SK-N-SH treated with all-trans-retinoic acid at 6 μM for 48 hours (cell line): ENCODE data around the gene PRKAR1B.

Experiments
- CSDC2 ChIP-seq: fragments of 250-450 bp; sonication (Bioruptor Pico); IDR thresholded peaks from 2 replicates; pipeline ENCODE4 v1.5.0; 2020; ENCODE audit warnings: mild to moderate bottlenecking, moderate library complexity
- ESRRG ChIP-seq: fragments of 250-450 bp; sonication (Bioruptor Pico); IDR thresholded peaks from 2 replicates; pipeline ENCODE4 v1.6.1; 2021; ENCODE audit warnings: mild to moderate bottlenecking
- GLIS3 ChIP-seq: fragments of 250-450 bp; sonication (Bioruptor Pico); IDR thresholded peaks from 2 replicates; pipeline ENCODE4 v1.5.0; 2020; ENCODE audit warnings: mild to moderate bottlenecking, moderate library complexity
- ISL1 ChIP-seq: fragments of 250-450 bp; sonication (Bioruptor Pico); IDR thresholded peaks from 2 replicates; pipeline ENCODE4 v2.1.2; 2022; ENCODE audit warnings: mild to moderate bottlenecking, moderate library complexity
- OSR1 ChIP-seq: fragments of 250-450 bp; sonication (Bioruptor Pico); IDR thresholded peaks from 2 replicates; pipeline ENCODE4 v1.8.0; 2022; ENCODE audit warnings: moderate library complexity, mild to moderate bottlenecking, inconsistent platforms
- PATZ1 ChIP-seq: fragments of 250-450 bp; sonication (Bioruptor Pico); IDR thresholded peaks from 2 replicates; pipeline ENCODE4 v1.8.0; 2020; ENCODE audit warnings: mild to moderate bottlenecking, moderate library complexity, borderline replicate concordance
- RARB ChIP-seq: fragments of 250-450 bp; sonication (Bioruptor Pico); IDR thresholded peaks from 2 replicates; pipeline ENCODE4 v1.8.0; 2021; ENCODE audit warnings: mild to moderate bottlenecking, moderate library complexity
- SNAI2 ChIP-seq: fragments of 250-450 bp; sonication (Bioruptor Pico); IDR thresholded peaks from 2 replicates; pipeline ENCODE4 v1.5.0; 2020; ENCODE audit warnings: mild to moderate bottlenecking, moderate library complexity
- TOX ChIP-seq: fragments of 250-450 bp; sonication (Bioruptor Pico); IDR thresholded peaks from 2 replicates; pipeline ENCODE4 v1.8.0; 2021; ENCODE audit warnings: mild to moderate bottlenecking, moderate library complexity, borderline replicate concordance
- ZC3H10 ChIP-seq: fragments of 250-450 bp; sonication (Bioruptor Pico); IDR thresholded peaks from 2 replicates; pipeline ENCODE4 v1.5.1; 2021; ENCODE audit warnings: mild to moderate bottlenecking, moderate library complexity
- ZFP3 ChIP-seq: fragments of 250-450 bp; sonication (Bioruptor Pico); IDR thresholded peaks from 2 replicates; pipeline ENCODE4 v1.5.0; 2020; ENCODE audit warnings: mild to moderate bottlenecking, moderate library complexity
- ZNF70 ChIP-seq: fragments of 450-650 bp; formaldehyde crosslinking; IDR thresholded peaks from 2 replicates; pipeline ENCODE4 v1.5.0; 2020; ENCODE audit warnings: mild to moderate bottlenecking, moderate library complexity

DNA sequence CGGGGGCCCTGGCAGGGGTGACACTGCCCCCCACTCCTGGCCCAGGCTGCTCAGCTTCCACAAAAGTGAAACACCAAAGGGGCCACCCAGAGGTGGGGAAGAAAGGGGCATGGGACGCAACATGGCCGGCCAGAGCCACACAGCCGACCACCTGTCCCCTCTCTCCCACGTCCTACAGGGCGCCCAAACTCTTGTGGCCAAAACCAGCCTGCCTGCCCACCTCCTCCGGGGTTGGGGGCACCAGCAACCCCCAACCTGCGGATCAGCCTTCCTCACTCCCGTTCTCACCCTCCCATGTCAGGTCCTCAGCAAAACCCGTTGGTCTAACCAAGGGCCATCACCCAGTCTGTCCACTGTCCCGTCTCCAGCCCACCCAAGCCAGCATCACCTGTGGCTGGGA is 80.1 kb downstream of the PRKAR1B start:
- TF ChIP-seq RARB (CRISPR knock-in tag): no peak
- TF ChIP-seq ESRRG (CRISPR knock-in tag): no peak
- TF ChIP-seq ZFP3 (CRISPR knock-in tag): no peak
- TF ChIP-seq ISL1 (CRISPR knock-in tag): no peak
- no peak for TF ChIP-seq PATZ1 (CRISPR knock-in tag)
- no peak for TF ChIP-seq GLIS3 (CRISPR knock-in tag)
- TF ChIP-seq CSDC2 (CRISPR knock-in tag): no peak
- no peak for TF ChIP-seq SNAI2
- no peak for TF ChIP-seq OSR1 (CRISPR knock-in tag)
- TF ChIP-seq ZNF70: no peak
- no peak for TF ChIP-seq TOX (CRISPR knock-in tag)
- no peak for TF ChIP-seq ZC3H10
